Measurements from ENCODE around the gene CCDC7.
"Not testable (repeated sequence)": the region's sequence is repeated elsewhere in the genome, so short reads cannot be mapped to it uniquely, and the experiment has no call there.

Gene CCDC7

GRCh38 chr10:32744321-32744720 lies 298.4 kb downstream of the CCDC7 start:
- DNase-seq, result no peak

DNA sequence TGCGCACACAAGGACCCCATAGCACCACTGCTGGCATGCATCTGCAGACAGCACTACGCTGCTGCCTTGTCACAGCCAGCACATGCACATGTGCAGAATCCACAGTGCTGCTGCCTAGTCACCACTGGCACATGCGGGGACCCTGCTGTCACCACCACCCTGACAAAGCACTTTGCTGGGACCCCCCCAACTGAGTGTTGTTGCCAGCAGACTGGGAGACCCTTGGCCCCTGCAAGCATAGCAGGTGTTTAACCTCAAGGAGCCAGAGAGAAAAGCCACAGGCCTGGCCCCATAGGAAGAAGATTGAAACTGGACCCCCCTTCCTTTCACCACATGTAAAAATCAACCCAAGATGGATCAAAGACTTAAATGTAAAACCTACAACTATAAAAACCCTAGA lies 300.9 kb downstream of the CCDC7 start:
- DNase-seq, result no peak

DNA sequence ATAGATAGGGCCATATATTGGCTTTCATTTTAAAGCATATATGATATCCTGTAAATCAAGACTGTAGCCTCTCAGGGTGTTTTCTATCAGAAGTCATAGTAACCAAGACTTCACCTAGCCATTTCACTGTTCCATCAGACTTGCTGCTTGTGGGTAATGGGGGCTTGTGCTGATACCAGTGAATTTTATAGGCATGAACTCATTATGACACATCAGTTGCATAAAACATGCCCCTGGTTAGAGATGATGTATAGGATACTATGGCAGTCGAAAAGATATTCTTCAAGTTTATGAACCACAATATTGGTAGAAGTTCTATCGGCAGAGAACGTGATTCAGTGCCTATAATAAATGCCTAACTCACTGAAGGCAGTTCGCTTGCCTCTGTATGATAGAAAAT lies 305.6 kb downstream of the CCDC7 start:
- DNase-seq, result no peak

GRCh38 chr10:32754900-32755299 lies 309.0 kb downstream of the CCDC7 start:
- not testable (repeated sequence) for DNase-seq

- DNase-seq, result no peak
Observed at GRCh38 chr10:32771217-32771616, 325.3 kb downstream of the CCDC7 start.

DNA sequence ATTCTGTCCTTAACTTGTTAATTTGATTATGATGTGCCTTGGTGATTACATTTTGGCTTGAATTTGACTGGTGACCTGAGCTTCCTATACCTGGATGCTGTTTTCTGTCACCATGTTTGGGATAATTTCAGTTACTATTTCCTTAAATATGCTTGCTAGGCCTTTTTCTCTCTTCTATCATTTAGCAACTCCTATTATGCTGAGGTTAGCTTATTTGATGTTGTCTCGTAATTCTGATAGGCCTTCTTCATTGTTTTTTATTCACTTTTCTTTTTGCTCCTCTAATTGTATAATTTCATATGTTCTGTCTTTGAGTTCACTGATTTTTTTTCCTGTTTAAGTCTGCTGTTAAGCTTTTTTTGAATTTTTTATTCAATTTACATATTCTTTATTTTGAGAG lies 327.2 kb downstream of the CCDC7 start:
- no peak for DNase-seq

DNA sequence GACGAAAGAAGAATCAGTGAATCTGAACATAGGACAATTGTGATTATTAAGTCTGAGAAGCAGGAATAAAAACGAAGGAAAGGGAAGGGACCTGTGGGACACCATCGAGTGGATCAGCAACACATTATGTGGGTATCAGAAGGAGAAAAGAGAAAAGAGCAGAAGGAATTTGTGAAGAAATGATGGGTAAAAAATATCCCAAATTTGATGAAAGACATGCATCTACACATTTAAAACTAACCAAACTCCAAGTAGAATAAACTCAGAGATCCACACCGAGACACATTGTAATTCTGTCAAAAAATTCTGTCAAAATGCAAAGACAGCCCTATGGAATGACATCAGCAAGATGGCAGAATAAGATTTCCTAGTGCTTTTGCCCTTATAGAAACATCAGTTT lies 341.0 kb downstream of the CCDC7 start:
- DNase-seq, result no peak

GRCh38 chr10:32787690-32788284 lies 341.8 kb downstream of the CCDC7 start:
- no peak for DNase-seq

DNA sequence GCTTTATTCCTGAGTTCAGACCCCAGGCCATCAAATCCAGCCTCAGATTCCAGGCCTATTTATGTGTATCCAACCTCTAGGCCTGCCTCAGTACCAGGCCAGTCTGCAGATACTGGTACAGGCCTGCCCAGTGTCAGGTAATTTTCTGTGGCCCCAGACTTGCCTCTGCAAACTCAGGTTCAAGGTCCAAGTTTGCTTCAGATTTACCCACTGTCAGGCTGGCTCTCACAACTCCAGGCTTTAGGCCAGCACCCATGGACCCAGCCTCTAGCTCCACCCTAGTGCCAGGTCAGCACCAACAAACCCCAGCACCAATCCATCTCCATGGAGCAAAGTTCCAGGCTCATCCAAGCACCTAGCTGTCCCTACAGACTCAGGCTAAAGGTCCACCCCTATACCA lies 342.4 kb downstream of the CCDC7 start:
- no peak for DNase-seq

DNA sequence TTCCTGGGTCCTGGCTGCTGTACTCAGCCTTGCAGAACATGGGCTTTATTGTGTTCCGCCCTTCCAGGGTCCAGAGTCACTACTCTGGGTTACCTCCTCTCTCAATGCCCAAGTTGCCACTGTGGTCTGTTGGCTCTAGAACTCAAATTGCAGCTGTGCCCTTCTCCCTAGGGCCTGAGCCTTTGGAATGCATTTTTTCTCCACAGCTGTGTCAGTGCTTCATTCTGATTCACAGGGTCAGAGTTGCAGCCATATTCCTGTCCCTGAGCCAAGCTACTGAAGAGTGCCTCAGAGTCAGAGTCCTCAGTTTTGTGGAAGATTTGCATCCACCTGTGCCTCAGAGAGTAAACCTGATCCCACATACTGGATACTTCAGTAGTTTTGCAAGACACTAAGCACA lies 344.5 kb downstream of the CCDC7 start:
- DNase-seq, result no peak

GRCh38 chr10:32793033-32793432 lies 347.1 kb downstream of the CCDC7 start:
- no peak for DNase-seq

DNA sequence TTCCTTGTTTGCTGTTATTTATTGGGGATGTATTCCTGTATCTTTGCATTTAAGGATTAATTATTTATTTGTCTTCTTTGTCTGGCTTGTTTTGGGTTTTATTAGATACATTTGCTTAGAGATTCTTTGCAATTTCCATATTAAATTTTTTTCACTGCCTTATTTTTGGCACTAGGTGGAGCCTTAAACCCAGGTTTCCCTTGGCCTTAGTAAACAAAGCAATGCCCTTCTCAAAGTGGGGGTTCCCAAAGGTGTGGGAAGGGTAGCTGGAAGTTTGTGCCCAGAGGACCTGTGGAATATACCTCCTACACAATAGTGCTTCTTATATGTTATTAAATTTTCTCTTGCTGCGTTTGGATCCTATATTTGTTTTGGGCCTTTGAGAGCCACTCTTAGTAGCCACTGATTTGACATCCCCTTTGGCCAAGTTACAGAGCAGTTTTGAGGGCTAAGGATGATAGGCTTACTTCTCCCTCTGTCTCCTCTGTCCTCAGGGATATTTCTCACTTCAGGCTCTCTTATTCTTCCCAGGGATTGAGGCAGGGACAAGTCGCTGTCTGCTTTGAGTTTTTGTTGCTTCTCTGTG lies 349.8 kb downstream of the CCDC7 start:
- peak; percentile 38 for DNase-seq

DNA sequence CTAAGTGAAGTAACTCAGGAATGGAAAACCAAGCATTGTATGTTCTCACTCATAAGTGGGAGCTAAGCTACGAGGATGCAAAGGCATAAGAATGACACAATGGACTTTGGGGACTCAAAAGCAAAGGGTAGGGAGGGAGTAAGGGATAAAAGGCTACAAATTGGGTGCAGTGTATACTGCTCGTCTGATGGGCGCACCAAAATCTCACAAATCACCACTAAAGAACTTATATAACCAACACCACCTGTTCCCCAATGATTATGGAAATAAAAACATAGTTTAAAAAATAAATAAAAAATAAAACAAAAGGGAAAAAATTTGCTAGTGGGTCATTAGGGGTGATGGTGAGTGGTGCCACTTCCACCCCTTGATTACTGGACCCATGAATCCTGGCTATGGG lies 351.5 kb downstream of the CCDC7 start:
- not testable (repeated sequence) for DNase-seq

GRCh38 chr10:32846974-32847373 lies 401.0 kb downstream of the CCDC7 start:
- DNase-seq, result no peak

- no peak for DNase-seq
Observed at GRCh38 chr10:32851301-32851700, 405.4 kb downstream of the CCDC7 start.

DNA sequence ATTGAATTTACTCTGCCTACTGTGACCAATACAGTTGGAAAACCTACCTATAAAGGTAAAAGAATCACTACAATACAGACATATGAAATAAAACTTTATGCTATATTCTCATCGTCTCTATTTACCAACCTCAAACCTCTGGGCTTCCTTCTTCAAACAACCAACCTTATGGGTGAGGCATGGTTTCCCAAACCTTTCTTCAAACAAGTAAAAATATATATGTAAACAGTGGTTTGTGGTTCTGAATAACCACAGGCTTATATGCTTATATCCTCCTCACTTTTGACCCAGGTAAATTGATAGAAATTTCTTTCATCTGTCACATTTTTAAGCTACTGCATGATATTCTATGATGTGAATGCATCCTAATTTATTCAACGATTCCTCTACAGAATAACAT lies 408.5 kb downstream of the CCDC7 start:
- no peak for DNase-seq

GRCh38 chr10:32865170-32865569 lies 419.2 kb downstream of the CCDC7 start:
- DNase-seq, result no peak

DNA sequence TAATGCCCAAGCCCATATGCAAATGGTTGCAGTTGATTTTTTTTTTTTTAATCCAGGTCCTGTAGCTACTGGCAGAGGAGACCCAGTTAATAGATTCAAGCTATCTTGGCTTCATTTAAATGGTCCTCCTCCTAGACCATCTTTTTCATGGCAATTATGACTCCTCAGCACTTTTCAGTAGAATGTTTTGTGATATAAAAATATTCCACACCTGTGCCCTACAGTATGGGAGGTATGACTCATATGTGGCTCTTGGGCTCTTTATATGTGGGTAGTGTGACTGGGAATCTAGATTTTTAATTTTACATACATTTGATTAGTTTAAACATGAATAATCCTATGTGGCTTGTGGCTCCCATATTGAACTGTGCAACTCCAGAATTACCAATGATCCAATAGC lies 432.0 kb downstream of the CCDC7 start:
- no peak for DNase-seq

- DNase-seq, result no peak
Observed at GRCh38 chr10:32878646-32879045, 432.7 kb downstream of the CCDC7 start.

DNA sequence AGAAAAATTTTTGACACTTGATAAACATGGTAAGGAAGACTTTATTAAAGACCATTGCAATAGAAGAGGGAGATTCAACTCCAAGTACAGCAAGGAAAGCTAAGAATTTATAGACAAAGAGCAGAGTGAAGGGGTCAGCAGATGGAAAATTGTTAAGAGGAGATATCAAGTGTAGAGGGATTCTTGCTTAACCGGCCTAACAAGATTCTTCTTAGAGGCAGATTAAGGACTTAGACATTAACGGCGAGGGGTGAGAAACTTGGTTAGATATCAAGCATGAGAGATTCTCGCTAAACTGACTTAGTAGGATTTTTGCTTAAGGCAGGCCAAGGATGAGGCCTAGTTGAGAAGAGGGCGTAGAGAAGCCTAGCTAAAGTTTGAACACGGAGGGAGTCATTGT lies 436.1 kb downstream of the CCDC7 start:
- no peak for DNase-seq

- DNase-seq, result no peak
Observed at GRCh38 chr10:32887481-32887880, 441.5 kb downstream of the CCDC7 start.

DNA sequence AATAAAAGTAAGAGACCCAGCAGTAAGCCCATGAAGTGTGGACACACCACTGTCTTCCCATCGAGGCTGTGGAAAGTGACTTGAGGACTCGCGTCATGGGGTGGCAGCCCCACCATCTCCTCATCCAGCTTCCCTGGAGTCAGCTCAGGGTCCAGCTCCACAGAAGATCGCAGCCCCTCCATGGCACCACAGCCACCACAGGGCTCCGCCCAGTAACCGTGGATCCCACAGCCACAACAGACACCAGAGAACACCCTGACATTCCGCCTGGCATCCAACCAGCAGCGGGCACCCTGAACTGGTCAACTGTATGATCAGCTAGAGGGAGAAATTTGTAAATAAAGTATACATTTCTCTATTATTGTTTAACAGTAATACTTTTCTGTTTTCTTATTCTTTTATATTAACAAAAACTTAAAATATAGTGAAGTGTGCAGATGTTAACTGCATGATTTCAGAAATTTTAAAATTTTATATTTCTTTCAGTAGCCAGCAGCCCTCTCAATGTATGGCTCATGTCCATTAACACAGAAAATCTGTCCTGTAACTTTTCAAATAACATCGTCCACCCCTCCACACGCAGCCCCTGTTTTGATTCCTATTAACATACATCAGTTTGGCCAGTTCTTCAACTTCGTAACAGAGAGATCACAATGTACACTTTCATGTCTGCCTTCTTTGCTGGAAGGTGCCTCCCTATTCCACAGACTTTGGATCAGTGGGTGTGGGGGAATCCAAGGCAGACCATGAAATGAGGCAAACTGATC lies 442.4 kb downstream of the CCDC7 start:
- no peak for DNase-seq

DNA sequence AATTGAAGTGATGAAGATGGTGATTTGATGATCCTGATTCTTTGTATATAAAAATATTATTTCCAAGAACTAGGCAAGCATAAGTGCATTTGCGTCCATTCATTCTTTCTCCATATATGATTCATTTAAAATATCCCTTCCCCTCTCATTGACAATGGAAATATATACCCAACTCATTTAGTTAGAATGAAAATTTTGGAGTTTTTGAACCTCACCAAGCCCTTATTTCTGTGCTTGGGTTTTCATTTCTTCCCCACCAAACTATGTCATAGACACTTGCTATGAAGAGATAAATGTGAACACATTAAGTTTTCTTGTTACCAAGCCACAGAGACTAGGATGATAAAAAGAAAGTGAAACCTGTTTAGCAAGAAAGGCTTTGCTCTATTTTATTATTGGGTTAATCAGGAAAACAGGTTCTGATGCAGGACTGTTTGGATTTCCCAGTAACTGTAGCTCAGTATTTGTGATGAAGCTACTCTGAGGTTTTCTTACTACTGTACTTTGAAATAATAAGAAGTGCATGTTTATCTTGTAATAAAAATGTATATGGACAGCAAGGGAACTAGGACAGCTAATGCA lies 443.8 kb downstream of the CCDC7 start:
- DNase-seq, result no peak

- no peak for DNase-seq
Observed at GRCh38 chr10:32890444-32890843, 444.5 kb downstream of the CCDC7 start.

Data from suppressor macrophage treated with lipopolysaccharide for 4 hours (primary cell).